OCI-LY7 (cell line): ENCODE measurements around the gene CLEC20A. TPM values are rescaled to one million over a fixed set of nuclear protein-coding genes. Genes with fewer than 3 reads are reported as not detected.

Source experiments
- BruUV-seq: library from RNA; stranded (reverse); fragments of 400-500 nt; replicated peaks from 2 replicates; lab custom pipeline; 2021; lab: Mats Ljungman, UMichigan
- CTCF ChIA-PET: fragments of 300-600 bp; sonication (Branson Sonifier 250); formaldehyde crosslinking; loops from one replicate; lab custom pipeline; 2022; ENCODE audit warnings: antibody characterized with exemption; ENCODE audit not compliant: unreplicated experiment; lab: Charles Lee
- POLR2A ChIA-PET: fragments of 300-600 bp; sonication (Branson Sonifier 250); formaldehyde crosslinking; loops from one replicate; lab custom pipeline; 2022; ENCODE audit warnings: antibody characterized with exemption; lab: Charles Lee
- DNase-seq: peaks from one replicate; pipeline ENCODE4 v3.0.0-alpha.2; 2015; ENCODE audit warnings: low spot score
- H2AFZ ChIP-seq: fragments of 200-600 bp; sonication (generic), shearing (Covaris generic); 2 replicates; pipeline ENCODE4 v1.6.1; 2014; ENCODE audit warnings: mild to moderate bottlenecking, antibody characterized with exemption, low read length, moderate library complexity
- H3K27ac ChIP-seq: fragments of 200-600 bp; sonication (generic); 2 replicates; pipeline ENCODE4 v1.5.1; 2014; ENCODE audit warnings: mixed run types, low read depth, mild to moderate bottlenecking, moderate library complexity, low read length, inconsistent platforms; ENCODE audit not compliant: poor library complexity, severe bottlenecking
- H3K36me3 ChIP-seq: fragments of 200-600 bp; sonication (generic); 2 replicates; pipeline ENCODE4 v1.6.1; 2014; ENCODE audit warnings: mild to moderate bottlenecking, antibody characterized with exemption, low read length, moderate library complexity, mixed read lengths; ENCODE audit not compliant: insufficient read depth
- H3K4me1 ChIP-seq: fragments of 200-600 bp; sonication (generic); 2 replicates; pipeline ENCODE4 v1.5.1; 2014; ENCODE audit warnings: mild to moderate bottlenecking, low read length; ENCODE audit not compliant: insufficient read depth, poor library complexity, severe bottlenecking
- H3K4me2 ChIP-seq: fragments of 200-600 bp; sonication (generic); 2 replicates; pipeline ENCODE4 v1.6.1; 2014; ENCODE audit warnings: mild to moderate bottlenecking, low read length
- H3K4me3 ChIP-seq: fragments of 200-600 bp; sonication (generic); 2 replicates; pipeline ENCODE4 v1.5.1; 2014; ENCODE audit warnings: mild to moderate bottlenecking, low read depth, low read length; ENCODE audit not compliant: poor library complexity, severe bottlenecking
- H3K79me2 ChIP-seq: fragments of 200-600 bp; sonication (generic); 2 replicates; pipeline ENCODE4 v1.6.1; 2016; ENCODE audit warnings: low read depth, mild to moderate bottlenecking, low read length, moderate library complexity, mixed read lengths; ENCODE audit not compliant: insufficient read depth
- H3K9me2 ChIP-seq: fragments of 200-600 bp; sonication (generic); 2 replicates; pipeline ENCODE4 v1.6.1; 2016; ENCODE audit warnings: mild to moderate bottlenecking, low read length, mixed read lengths; ENCODE audit not compliant: insufficient read depth
- H3K9me3 ChIP-seq: fragments of 200-600 bp; sonication (generic); 2 replicates; pipeline ENCODE4 v1.6.1; 2014; ENCODE audit warnings: mild to moderate bottlenecking, mixed run types, low read length, mixed read lengths
- H4K20me1 ChIP-seq: fragments of 200-600 bp; sonication (generic); 2 replicates; pipeline ENCODE4 v1.6.1; 2014; ENCODE audit warnings: mild to moderate bottlenecking, antibody characterized with exemption, low read length, moderate library complexity, mixed read lengths; ENCODE audit not compliant: insufficient read depth
- CTCF ChIP-seq: fragments of 200-600 bp; sonication (generic); conservative IDR thresholded peaks from 2 replicates; pipeline ENCODE4 v1.5.1; 2014; ENCODE audit warnings: mild to moderate bottlenecking, antibody characterized with exemption, low read length, moderate library complexity, mixed read lengths
- EZH2phosphoT487 ChIP-seq: fragments of 200-600 bp; sonication (generic); IDR thresholded peaks from 2 replicates; pipeline ENCODE4 v1.6.1; 2018; ENCODE audit warnings: low read depth, borderline replicate concordance, mild to moderate bottlenecking, mixed run types, antibody characterized with exemption, low read length, moderate library complexity, mixed read lengths
- intact Hi-C: fragments of 100-400 bp; cut with micrococcal nuclease; formaldehyde crosslinking; loops from one replicate; pipeline ENCODE4 v1.10.0; 2022; ENCODE audit not compliant: unreplicated experiment
- total RNA-seq, 2 experiments: library from RNA; depleted of rRNA in 1 of 2; stranded (reverse); fragments of >200 nt in 1 of 2; shearing (Covaris generic) in 1 of 2; gene quantifications; 2 replicates each; pipeline ENCODE4 v1.2.3, GENCODE V29; 2014 to 2022

CLEC20A gene
- total RNA-seq, 2 experiments from 2014 or later = not detected

GRCh38 chr1:178493301-178493741, 3.4 kb downstream of the CLEC20A start:
- POLR2A ChIA-PET = no interaction called here

GRCh38 chr1:178492341-178492740, 4.4 kb downstream of the CLEC20A start:
- TF ChIP-seq EZH2phosphoT487 (no peak), CTCF (no peak)
- CTCF ChIA-PET = no interaction called here
- H3K27ac ChIP-seq = no peak overlapping the region
- H3K4me3 ChIP-seq = no peak overlapping the region
- no peak overlapping the region for H2AFZ ChIP-seq
- H3K4me1 ChIP-seq = no peaks in the 10 kb centered on the region
- POLR2A ChIA-PET = interaction anchor here (0.8 kb wide), 1 partner anchor 510 kb away, joined by 3 read pairs; no protein-coding TSS in a partner anchor
- no peaks in the 10 kb centered on the region for H4K20me1 ChIP-seq
- intact Hi-C loops = no loop called here
- H3K36me3 ChIP-seq = no peaks in the 10 kb centered on the region
- no peaks in the 10 kb centered on the region for H3K9me3 ChIP-seq
- no peaks in the 10 kb centered on the region for H3K79me2 ChIP-seq
- H3K4me2 ChIP-seq = no peak overlapping the region
- no peak for DNase-seq
- no TSS peak for BruUV-seq
- no peaks in the 10 kb centered on the region for H3K9me2 ChIP-seq

More at GRCh38 chr1:178493301-178493741, 3.4 kb downstream of the CLEC20A start:
- Histone ChIP-seq H3K4me2 (no peak overlapping the region), H3K9me3 (no peaks in the 10 kb centered on the region), H3K9me2 (no peaks in the 10 kb centered on the region), H4K20me1 (no peaks in the 10 kb centered on the region), H3K79me2 (no peaks in the 10 kb centered on the region), H3K4me1 (no peaks in the 10 kb centered on the region), H3K27ac (no peak overlapping the region), H2AFZ (no peak overlapping the region), H3K4me3 (no peak overlapping the region), H3K36me3 (no peaks in the 10 kb centered on the region)
- CTCF ChIA-PET = no interaction called here
- TF ChIP-seq CTCF = no peak
- no peak for TF ChIP-seq EZH2phosphoT487
- BruUV-seq = no TSS peak
- intact Hi-C loops = no loop called here
- no peak for DNase-seq

DNA sequence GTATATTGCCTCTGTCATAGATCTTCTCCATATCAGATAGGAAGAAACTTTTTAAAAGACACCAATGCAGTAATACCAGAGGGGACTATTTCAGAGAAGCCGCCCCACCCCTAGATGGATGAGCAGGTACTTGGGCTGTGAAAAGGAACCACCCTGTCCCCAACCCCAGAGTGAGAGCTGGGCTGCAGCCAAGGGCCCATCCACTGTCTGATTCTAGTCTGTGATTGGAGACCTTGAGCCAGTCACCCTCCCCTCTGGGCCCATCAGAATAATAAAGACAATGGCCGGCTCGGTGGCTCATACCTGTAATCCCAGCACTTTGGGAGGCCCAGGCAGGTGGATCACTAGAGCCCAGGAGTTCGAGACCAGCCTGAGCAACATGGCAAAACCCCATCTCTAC, 5.0 kb downstream of the CLEC20A start:
- Histone ChIP-seq H3K36me3 (no peaks in the 10 kb centered on the region), H3K9me2 (no peaks in the 10 kb centered on the region), H3K27ac (no peak overlapping the region), H4K20me1 (no peaks in the 10 kb centered on the region), H2AFZ (no peak overlapping the region), H3K4me3 (no peak overlapping the region), H3K4me2 (no peak overlapping the region), H3K79me2 (no peaks in the 10 kb centered on the region), H3K4me1 (no peaks in the 10 kb centered on the region), H3K9me3 (no peaks in the 10 kb centered on the region)
- no peak for DNase-seq
- TF ChIP-seq CTCF (no peak), EZH2phosphoT487 (no peak)
- intact Hi-C loops = no loop called here
- no TSS peak for BruUV-seq
- ChIA-PET CTCF (no interaction called here), POLR2A (no interaction called here)
